Activated CD8-positive, alpha-beta memory T cell treated with anti-CD3 and anti-CD28 coated beads for 24 hours (primary cell): ENCODE measurements around the gene ERAL1.
"Not testable (repeated sequence)": the region's sequence is repeated elsewhere in the genome, so short reads cannot be mapped to it uniquely, and the experiment has no call there.

Experiments used
- DNase-seq: peaks from one replicate; pipeline ENCODE4 v3.0.0-alpha.2; 2020

Gene ERAL1

GRCh38 chr17:28855336-28855679, 492 bp downstream of the ERAL1 start:
- no peak for DNase-seq

DNA sequence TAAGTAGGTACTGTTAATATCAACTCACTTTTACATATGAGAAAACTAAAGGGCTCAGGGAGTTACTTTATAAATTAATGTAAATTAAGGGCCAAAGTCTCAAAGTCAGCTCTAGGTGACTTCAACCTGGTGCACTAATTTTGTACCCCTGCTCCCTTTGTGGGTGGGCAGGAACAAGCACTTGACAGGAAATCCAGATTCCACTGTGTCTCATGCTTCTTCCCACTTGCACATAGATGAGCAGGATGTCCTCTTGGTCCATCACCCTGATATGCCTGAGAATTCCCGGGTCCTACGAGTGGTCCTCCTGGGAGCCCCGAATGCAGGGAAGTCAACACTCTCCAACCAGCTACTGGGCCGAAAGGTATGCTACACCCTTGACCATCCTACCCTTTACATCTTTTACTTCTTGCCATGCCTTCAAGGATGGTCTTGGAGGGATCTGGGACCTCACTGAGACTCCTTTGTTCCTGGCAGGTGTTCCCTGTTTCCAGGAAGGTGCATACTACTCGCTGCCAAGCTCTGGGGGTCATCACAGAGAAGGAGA, 1.3 kb downstream of the ERAL1 start:
- DNase-seq = no peak

DNA sequence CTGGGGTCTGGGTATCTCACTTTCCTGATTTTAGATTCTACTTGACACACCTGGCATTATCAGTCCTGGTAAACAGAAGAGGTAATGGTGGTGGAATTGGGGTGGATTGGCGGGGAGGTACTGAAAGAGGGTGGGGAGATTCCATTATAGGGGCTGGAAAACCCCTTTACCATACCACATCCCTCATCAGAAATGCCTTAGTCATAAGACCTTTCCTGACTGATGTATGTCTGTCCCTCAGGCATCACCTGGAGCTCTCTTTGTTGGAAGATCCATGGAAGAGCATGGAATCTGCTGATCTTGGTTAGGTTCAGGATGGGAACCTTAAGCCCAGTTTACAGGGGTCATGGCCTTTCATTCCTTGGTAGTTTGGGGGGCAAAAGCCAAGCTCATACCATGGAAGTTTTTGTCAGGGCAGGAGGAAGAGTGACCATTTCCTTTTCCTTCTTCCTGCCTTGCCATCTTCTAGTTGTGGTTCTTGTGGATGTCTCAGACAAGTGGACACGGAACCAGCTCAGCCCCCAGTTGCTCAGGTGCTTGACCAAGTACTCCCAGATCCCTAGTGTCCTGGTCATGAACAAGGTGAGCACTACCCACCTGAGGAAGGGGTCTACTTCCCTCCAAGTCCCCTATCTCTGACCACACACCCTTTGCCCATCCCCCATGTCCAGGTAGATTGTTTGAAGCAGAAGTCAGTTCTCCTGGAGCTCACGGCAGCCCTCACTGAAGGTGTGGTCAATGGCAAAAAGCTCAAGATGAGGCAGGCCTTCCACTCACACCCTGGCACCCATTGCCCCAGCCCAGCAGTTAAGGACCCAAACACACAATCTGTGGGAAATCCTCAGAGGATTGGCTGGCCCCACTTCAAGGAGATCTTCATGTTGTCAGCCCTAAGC, 3.3 kb downstream of the ERAL1 start:
- no peak for DNase-seq

GRCh38 chr17:28858801-28859355, 4.1 kb downstream of the ERAL1 start:
- DNase-seq = no peak

DNA sequence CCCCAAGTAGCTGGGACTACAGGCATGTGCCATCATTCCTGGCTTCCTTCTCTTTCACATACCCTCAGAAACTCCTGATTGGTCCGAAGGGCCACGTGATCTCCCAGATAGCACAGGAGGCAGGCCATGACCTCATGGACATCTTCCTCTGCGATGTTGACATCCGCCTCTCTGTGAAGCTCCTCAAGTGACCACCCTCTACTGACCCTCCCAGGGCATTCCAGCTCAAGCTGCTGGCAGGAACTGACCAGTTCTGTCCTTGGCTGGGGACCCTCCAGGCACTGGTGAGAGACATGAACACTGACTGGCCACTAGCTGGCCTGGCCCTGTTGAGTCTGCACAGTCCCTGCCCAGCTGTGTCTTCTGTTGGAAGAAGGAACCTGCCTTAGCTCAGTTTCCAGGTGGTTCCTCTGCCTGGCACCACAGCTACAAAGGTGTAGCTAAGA, 5.6 kb downstream of the ERAL1 start:
- no peak for DNase-seq

DNA sequence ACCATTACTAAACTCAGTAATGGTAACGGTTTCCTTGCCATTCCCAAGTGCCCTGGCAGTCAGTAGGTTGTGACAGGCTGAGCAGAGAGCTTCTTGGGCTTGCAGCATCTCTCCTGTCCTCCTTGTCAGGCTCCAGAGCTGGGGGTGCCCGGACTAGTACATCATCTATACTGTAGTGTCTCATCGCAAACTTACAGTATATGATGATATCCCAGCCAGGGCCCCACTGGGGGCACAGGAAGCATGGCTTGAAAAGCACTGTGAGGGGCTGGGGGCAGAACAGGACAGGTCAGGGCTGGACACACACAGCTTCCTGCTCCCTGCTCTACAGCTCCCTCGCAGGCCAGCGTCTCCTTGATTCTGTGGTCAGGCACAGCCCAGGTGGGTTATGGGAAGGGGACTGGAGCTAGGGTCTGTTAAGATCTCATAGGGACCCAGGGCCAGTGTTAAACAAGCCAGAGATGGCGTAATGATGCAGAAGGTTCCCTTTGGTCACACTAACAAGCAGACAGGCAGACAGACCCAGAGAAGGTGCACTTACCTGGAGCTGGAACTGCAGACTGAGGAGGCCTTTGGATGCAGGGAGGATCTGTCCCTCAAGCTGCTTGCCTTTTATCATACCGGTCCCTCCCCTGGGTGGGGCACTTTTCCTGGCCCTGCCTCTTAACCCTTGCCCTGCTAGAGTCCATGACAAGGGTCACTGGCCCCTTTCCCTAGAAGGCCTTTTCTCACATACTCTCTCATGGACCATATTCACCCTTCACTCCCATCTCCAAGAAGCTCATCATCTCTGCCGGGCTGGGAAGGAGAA, 6.8 kb downstream of the ERAL1 start:
- no peak for DNase-seq

GRCh38 chr17:28862561-28862960, 7.7 kb downstream of the ERAL1 start:
- DNase-seq = no peak

DNA sequence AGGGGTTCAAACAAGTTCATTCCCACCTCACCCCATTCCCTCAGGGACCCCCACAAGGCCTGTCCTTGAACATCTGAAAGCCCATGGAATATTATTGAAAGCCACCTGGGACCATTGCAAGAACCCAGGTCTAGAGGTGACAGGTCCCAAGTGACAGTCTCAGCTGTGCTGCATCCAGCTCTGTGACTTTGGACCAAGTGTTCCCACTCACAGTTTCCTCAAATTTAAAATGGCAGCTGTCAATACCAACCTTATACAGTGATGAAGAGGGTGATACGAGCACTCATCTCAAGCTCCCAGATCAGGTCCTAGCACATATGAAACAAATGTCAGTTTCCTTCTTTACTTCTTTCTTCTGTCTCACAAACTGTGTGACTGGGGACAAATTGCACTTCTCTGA, 9.1 kb downstream of the ERAL1 start:
- no peak for DNase-seq

- DNase-seq = no peak
Measured at GRCh38 chr17:28864991-28865849, 10.4 kb downstream of the ERAL1 start.

DNA sequence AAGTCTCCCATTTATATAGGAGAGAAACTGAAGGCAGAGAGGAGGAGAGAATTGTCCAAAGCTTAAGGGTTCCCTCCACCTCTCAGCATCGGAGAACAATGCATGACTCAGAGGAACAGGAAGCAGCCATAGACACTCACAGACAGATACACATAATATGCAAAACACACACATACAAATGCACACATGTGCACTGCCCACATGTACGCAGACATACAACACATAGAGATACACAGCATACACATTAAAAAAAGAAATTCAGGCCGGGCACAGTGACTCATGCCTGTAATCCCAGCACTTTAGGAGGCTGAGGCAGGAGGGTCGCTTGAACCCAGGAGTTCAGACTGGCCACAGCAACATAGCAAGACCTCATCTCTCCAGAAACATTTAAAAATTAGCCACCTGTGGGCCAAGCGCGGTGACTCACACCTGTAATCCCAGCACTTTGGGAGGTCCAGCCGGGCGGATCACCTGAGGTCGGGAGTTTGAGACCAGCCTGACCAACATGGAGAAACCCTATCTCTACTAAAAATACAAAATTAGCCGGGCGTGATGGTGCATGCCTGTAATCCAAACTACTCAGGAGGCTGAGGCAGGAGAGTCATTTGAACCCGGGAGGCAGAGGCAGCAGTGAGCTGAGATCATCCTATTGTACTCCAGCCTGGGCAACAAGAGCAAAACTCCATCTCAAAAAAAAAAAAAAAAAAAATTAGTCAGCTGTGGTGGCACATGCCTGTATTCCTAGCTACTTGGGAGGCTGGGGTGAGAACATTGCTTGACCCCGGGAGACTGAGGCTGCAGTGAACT, 11.3 kb downstream of the ERAL1 start:
- no peak for DNase-seq

GRCh38 chr17:28867276-28867675, 12.5 kb downstream of the ERAL1 start:
- DNase-seq = no peak

DNA sequence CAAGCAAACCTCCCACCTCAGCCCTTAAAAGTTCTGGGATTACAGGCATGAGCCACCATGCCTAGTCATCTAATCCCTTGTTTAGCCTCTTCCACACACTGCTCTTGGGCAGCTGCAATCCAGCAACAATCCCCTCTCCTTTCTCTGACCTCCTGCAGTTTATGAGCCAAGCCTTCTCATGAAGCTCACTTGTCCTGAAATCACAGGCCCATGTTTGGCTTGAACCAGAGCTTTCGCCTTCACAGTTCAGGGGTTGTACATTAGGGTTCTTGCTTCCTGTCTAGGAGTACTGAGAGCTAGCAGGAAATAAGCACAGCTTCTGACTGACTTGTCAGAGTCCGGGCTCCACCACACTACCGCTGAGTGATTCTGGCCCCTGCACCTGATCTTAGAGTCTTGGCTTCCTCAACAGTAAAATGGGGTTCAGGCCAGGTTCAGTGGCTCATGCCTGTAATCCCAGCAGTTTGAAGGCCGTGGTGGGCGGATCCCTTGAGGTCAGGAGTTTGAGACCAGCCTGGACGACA, 16.3 kb downstream of the ERAL1 start:
- peak; percentile 72 for DNase-seq

- DNase-seq = no peak
Measured at GRCh38 chr17:28873839-28874238, 19.0 kb downstream of the ERAL1 start.

GRCh38 chr17:28874750-28875149, 19.9 kb downstream of the ERAL1 start:
- DNase-seq = no peak

DNA sequence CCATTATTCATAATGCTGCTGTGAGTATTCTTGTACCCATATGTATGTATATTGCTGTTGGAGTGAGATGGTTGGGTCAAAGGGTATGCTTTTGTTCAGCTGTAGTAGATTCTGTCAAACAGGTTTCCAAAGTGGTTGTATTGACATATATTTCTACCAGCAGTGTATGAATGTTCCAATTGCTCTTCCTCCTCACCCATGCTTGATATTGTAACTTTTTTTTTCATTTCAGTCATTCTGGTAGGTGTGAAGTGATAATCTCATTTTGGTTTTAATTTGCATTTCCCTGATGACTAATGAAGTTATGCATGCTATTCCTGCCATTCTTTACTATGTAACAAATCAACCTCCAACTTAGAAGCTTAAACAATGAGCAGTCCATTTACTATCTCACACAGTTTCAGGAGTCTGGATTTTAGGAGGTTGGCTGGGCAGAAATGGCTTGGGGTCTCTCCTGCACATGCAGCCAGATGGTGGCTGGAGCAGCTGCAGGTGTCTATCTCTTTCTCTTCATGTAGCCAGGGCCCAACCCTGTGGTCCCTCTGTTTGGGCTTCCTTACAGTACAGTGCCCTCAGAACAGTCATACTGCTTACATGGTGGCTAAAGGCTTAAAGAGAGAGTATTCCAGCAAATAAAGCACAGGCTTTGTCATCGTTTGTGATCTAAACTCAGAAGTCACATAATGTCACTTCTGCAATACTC, 21.2 kb downstream of the ERAL1 start:
- no peak for DNase-seq

GRCh38 chr17:28877150-28877711, 22.4 kb downstream of the ERAL1 start:
- DNase-seq = not testable (repeated sequence)

GRCh38 chr17:28878158-28878910, 23.5 kb downstream of the ERAL1 start:
- DNase-seq = no peak

GRCh38 chr17:28878981-28879380, 24.2 kb downstream of the ERAL1 start:
- DNase-seq = no peak

DNA sequence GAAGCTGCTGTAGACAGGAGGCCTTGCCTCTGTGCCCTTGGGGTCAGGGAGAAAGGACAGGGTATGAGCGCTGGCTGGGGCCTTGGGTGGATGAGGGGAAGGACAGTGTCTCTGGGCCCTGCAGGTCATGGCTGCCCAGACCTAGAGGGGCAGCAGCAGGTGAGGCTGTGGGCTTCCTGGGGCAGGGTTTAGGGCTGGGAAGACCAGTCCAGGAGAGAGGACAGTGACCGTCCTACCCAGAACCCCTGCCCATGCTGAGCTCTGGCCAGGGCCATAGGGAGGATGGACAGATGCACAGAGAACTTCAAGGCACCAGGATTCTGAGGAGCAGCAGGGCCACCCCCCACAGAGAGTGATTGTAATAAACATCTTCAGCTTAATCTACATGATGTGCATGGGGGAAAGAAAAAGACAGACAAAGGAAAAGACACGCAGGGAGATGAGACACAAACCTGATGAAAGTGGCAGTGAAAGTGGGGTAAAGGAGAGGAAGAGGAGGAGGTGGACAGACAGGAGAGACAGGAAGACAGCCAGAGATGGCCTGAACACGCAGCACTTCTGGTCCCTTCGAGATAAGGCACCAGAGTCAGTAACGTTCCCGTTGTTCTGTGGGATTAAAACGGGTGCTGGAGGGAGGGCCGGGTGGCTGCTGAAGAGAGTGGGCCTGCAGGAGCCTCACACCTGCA, 25.2 kb downstream of the ERAL1 start:
- no peak for DNase-seq
